Right cardiac atrium (tissue), 5 donors: ENCODE measurements around the gene LAMTOR5. TPM values are rescaled to one million over a fixed set of nuclear protein-coding genes. Genes with fewer than 3 reads are reported as not detected.
"Not testable (repeated sequence)": the region's sequence is repeated elsewhere in the genome, so short reads cannot be mapped to it uniquely, and the experiment has no call there.

Source experiments
- ATAC-seq, 2 donors: fragments of 200-7000 bp; cut with Tn5 transposase; one replicate each; pipeline versions ENCODE4 v1.8.0 to v1.9.1; 2020; ENCODE audit warnings: moderate library complexity in 2 of 2, mild to moderate bottlenecking in 1 of 2
- DNase-seq, 3 donors: peaks; one replicate each; pipeline ENCODE4 v3.0.0-alpha.2; 2020
- H3K27ac ChIP-seq: one replicate; pipeline ENCODE4 v1.5.1; 2013; ENCODE audit warnings: mild to moderate bottlenecking, low read length, control low read depth, moderate library complexity
- H3K27me3 ChIP-seq: one replicate; pipeline ENCODE4 v1.6.1; 2013; ENCODE audit not compliant: control insufficient read depth, insufficient read depth
- H3K4me1 ChIP-seq: one replicate; pipeline ENCODE4 v1.6.1; 2013; ENCODE audit warnings: low read length; ENCODE audit not compliant: control insufficient read depth, insufficient read depth
- H3K4me3 ChIP-seq: one replicate; pipeline ENCODE4 v1.5.1; 2013; ENCODE audit warnings: low read length, control low read depth
- H3K9me3 ChIP-seq: one replicate; pipeline ENCODE4 v1.6.1; 2013; ENCODE audit warnings: low read length; ENCODE audit not compliant: control insufficient read depth
- whole genome bisulfite sequencing: extraction: QIAGEN DNeasy Blood & Tissue Kit; methylation state at CpG from one replicate; pipeline ENCODE4 v1.1.7; 2013; 5-methylcytosine and 5-hydroxymethylcytosine counted together
- intact Hi-C, 4 donors: fragments of 100-400 bp; cut with DNase I; formaldehyde crosslinking; loops; one replicate each; pipeline versions ENCODE4 v1.11.0 to v1.14.0; 2022 to 2023
- polyA plus RNA-seq: library from polyadenylated mRNA; stranded (reverse); fragments of 200-250 nt; gene quantifications from one replicate; pipeline ENCODE4 v1.2.3, GENCODE V29; 2013
- total RNA-seq, 4 donors: library from RNA; stranded (reverse); fragmentation: NEBNext Ultra II Directional; extraction: Animal tissue kit (Norgen Biotek cat#: 25700); gene quantifications; one replicate each; pipeline ENCODE4 v1.2.1, GENCODE V29; 2021
- donor health status: healthy with polysubstance abuse.
- donor health status: DM: no; HTN: yes; CAD: no.
- donor health status: DM: no; HTN: no; CAD: no.
- donor health status: DM: no; HTN: yes; CAD: no; lungs with severe emphysema.
- donor health status: DM: yes; HTN: yes; CAD: no.

The LAMTOR5 gene
- total and polyA plus RNA-seq, 5 donors, result 185 to 549 (median 213) TPM

GRCh38 chr1:110409316-110409715, 1.8 kb upstream of the LAMTOR5 start:
- 95% methylated on average over 6 of the region's 6 CpGs for WGBS
- no peak overlapping the region for H3K4me3 ChIP-seq
- H3K4me1 ChIP-seq, result no peaks in the 10 kb centered on the region
- DNase-seq (no peak), ATAC-seq (no peak)
- H3K27ac ChIP-seq, result no peak overlapping the region
- no peaks in the 10 kb centered on the region for H3K27me3 ChIP-seq
- intact Hi-C loops, result loop anchor here in 3 of 4 donors (5.0 to 10.0 kb wide), 2 partner anchors 65 to 202 kb away; no protein-coding TSS in a partner anchor
- H3K9me3 ChIP-seq, result no peaks in the 10 kb centered on the region

GRCh38 chr1:110408488-110408887, 994 bp upstream of the LAMTOR5 start:
- 86% methylated on average over 8 of the region's 8 CpGs for WGBS
- intact Hi-C loops, result loop anchor here in 3 of 4 donors (5.0 to 10.0 kb wide), 2 partner anchors 64 to 201 kb away; no protein-coding TSS in a partner anchor

GRCh38 chr1:110406407-110406806, 1.1 kb downstream of the LAMTOR5 start:
- not testable (repeated sequence) for DNase-seq, H3K9me3 ChIP-seq, H3K27ac ChIP-seq, H3K27me3 ChIP-seq, H3K4me1 ChIP-seq, ATAC-seq
- H3K4me3 ChIP-seq, result peak overlapping the region; percentile 68
- 79% methylated on average over 15 of the region's 15 CpGs for WGBS
- intact Hi-C loops, result loop anchor here in 3 of 4 donors (5.0 to 10.0 kb wide), 2 partner anchors 62 to 199 kb away; no protein-coding TSS in a partner anchor

More at GRCh38 chr1:110408488-110408887, 994 bp upstream of the LAMTOR5 start:
- H3K4me1 ChIP-seq, result no peaks in the 10 kb centered on the region
- no peaks in the 10 kb centered on the region for H3K9me3 ChIP-seq
- no peak for DNase-seq
- no peak overlapping the region for H3K27ac ChIP-seq
- no peaks in the 10 kb centered on the region for H3K27me3 ChIP-seq
- peak overlapping the region; percentile 68 for H3K4me3 ChIP-seq
- ATAC-seq, result no peak

GRCh38 chr1:110404401-110404800, 3.1 kb downstream of the LAMTOR5 start:
- Histone ChIP-seq H3K27me3 (no peaks in the 10 kb centered on the region), H3K9me3 (no peaks in the 10 kb centered on the region), H3K27ac (no peak overlapping the region), H3K4me3 (no peak overlapping the region), H3K4me1 (no peaks in the 10 kb centered on the region)
- no peak for ATAC-seq
- intact Hi-C loops, result loop anchor here in 2 of 4 donors (10.0 kb wide), 1 partner anchor 60 kb away; no protein-coding TSS in a partner anchor
- 93% methylated on average over 4 of the region's 4 CpGs for WGBS
- no peak for DNase-seq

GRCh38 chr1:110403805-110404204, 3.7 kb downstream of the LAMTOR5 start:
- H3K9me3 ChIP-seq, result no peaks in the 10 kb centered on the region
- ATAC-seq (no peak), DNase-seq (no peak)
- H3K4me3 ChIP-seq, result no peak overlapping the region
- H3K4me1 ChIP-seq, result no peaks in the 10 kb centered on the region
- no peaks in the 10 kb centered on the region for H3K27me3 ChIP-seq
- no peak overlapping the region for H3K27ac ChIP-seq
- intact Hi-C loops, result loop anchor here in 2 of 4 donors (10.0 kb wide), 1 partner anchor 59 kb away; no protein-coding TSS in a partner anchor
- WGBS, result 93% methylated on average over 5 of the region's 5 CpGs

GRCh38 chr1:110396259-110396958, 11.1 kb downstream of the LAMTOR5 start:
- H3K4me1 ChIP-seq, intact Hi-C loops, H3K27me3 ChIP-seq, H3K27ac ChIP-seq, H3K4me3 ChIP-seq, H3K9me3 ChIP-seq: not testable (repeated sequence)
- 98% methylated on average over 48 of the region's 48 CpGs for WGBS
- DNase-seq (peak in 1 of 3 donors; percentile 58), ATAC-seq (peak; percentile 32 to 47)

GRCh38 chr1:110394493-110394820, 13.0 kb downstream of the LAMTOR5 start:
- WGBS, result 92% methylated on average over 3 of the region's 3 CpGs
- DNase-seq (no peak), ATAC-seq (no peak)
- H3K4me3 ChIP-seq, result no peak overlapping the region
- H3K27me3 ChIP-seq, result no peaks in the 10 kb centered on the region
- H3K27ac ChIP-seq, result no peak overlapping the region
- intact Hi-C loops, result no loop called here
- H3K9me3 ChIP-seq, result no peaks in the 10 kb centered on the region
- H3K4me1 ChIP-seq, result no peaks in the 10 kb centered on the region

GRCh38 chr1:110393691-110394492, 13.6 kb downstream of the LAMTOR5 start:
- H3K27me3 ChIP-seq, result no peaks in the 10 kb centered on the region
- H3K9me3 ChIP-seq, result no peaks in the 10 kb centered on the region
- no peak overlapping the region for H3K27ac ChIP-seq
- intact Hi-C loops, result no loop called here
- DNase-seq (no peak), ATAC-seq (no peak)
- H3K4me3 ChIP-seq, result no peak overlapping the region
- WGBS, result 85% methylated on average over 3 of the region's 3 CpGs
- H3K4me1 ChIP-seq, result no peaks in the 10 kb centered on the region

- intact Hi-C loops, result no loop called here
Measured at GRCh38 chr1:110393286-110393685, 14.2 kb downstream of the LAMTOR5 start.

GRCh38 chr1:110390692-110391245, 16.7 kb downstream of the LAMTOR5 start, which contains the start of gene SLC16A4:
Gene SLC16A4, minus strand, starts transcription at chr1:110391026. Its CDS starts 1,703 bp downstream, at chr1:110389323.
- H3K9me3 ChIP-seq, result no peaks in the 10 kb centered on the region
- H3K4me1 ChIP-seq, result no peaks in the 10 kb centered on the region
- DNase-seq (peak in 1 of 3 donors; percentile 56), ATAC-seq (peak; percentile 88 to 92)
- intact Hi-C loops, result no loop called here
- H3K27ac ChIP-seq, result peak within 1 kb of the TSS; percentile 50
- no peaks in the 10 kb centered on the region for H3K27me3 ChIP-seq
- WGBS, result 35% methylated on average over 8 of the region's 8 CpGs
- peak within 1 kb of the TSS; percentile 46 for H3K4me3 ChIP-seq

More at GRCh38 chr1:110393286-110393685, 14.2 kb downstream of the LAMTOR5 start:
- WGBS, result 84% methylated on average over 2 of the region's 2 CpGs
- Histone ChIP-seq H3K4me1 (no peaks in the 10 kb centered on the region), H3K4me3 (no peak overlapping the region), H3K27ac (no peak overlapping the region), H3K9me3 (no peaks in the 10 kb centered on the region), H3K27me3 (no peaks in the 10 kb centered on the region)
- DNase-seq, result no peak
- no peak for ATAC-seq

- no peaks in the 10 kb centered on the region for H3K27me3 ChIP-seq
- intact Hi-C loops, result no loop called here
- no peaks in the 10 kb centered on the region for H3K9me3 ChIP-seq
- H3K27ac ChIP-seq, result no peak overlapping the region
- ATAC-seq (peak; percentile 84 to 91), DNase-seq (peak; percentile 54 to 74 (median 63))
- no peaks in the 10 kb centered on the region for H3K4me1 ChIP-seq
- H3K4me3 ChIP-seq, result peak overlapping the region; percentile 46
- WGBS, result 73% methylated on average over 6 of the region's 6 CpGs
Measured at GRCh38 chr1:110390096-110390495, 17.4 kb downstream of the LAMTOR5 start.
